ENCODE data around the gene GPC5. TPM values are rescaled to one million over a fixed set of nuclear protein-coding genes. Genes with fewer than 3 reads are reported as not detected.
"Not testable (repeated sequence)": the region's sequence is repeated elsewhere in the genome, so short reads cannot be mapped to it uniquely, and the experiment has no call there.

GPC5 gene
- total RNA-seq, 1 experiment from 2014 or later, result not detected

- DNase-seq (ENCODE audit: low read depth in 1 of 2, low spot score in 2 of 2), result no peak
- Histone ChIP-seq H3K36me3 (no peaks in the 10 kb centered on the region), H3K4me3 (no peak overlapping the region), H3K27me3 (replicated peaks) (no peaks in the 10 kb centered on the region), H3K4me1 (replicated peaks) (no peaks in the 10 kb centered on the region), H3K9me3 (replicated peaks) (no peaks in the 10 kb centered on the region), H3K27ac (no peak overlapping the region)
Observed at GRCh38 chr13:92255526-92255925, 857.1 kb downstream of the GPC5 start.

DNA sequence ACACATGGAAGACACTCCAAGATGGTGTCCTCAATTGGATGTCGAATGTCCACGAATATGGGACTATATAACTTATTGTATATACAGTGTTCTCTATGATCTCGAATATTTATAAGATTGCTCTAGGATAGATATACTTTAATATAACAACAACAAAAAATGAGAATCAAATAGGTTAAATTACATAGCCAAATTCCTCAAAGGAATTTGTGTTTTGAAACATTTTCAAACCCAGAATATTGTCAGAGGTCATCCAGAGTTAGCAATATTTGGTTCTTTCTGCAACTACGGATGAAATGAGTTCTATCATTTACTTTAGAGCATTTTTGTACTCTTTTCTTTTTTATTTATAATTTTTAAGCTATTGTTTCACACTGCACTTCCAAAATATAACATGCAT lies 857.8 kb downstream of the GPC5 start:
- H3K27ac ChIP-seq, result no peak overlapping the region
- no peaks in the 10 kb centered on the region for H3K4me1 ChIP-seq (replicated peaks)
- no peaks in the 10 kb centered on the region for H3K9me3 ChIP-seq (replicated peaks)
- no peaks in the 10 kb centered on the region for H3K36me3 ChIP-seq
- no peak for DNase-seq (ENCODE audit: low read depth in 1 of 2, low spot score in 2 of 2)
- no peaks in the 10 kb centered on the region for H3K27me3 ChIP-seq (replicated peaks)
- no peak overlapping the region for H3K4me3 ChIP-seq

- DNase-seq (ENCODE audit: low read depth in 1 of 2, low spot score in 2 of 2), result no peak
- Histone ChIP-seq H3K27ac (no peak overlapping the region), H3K4me1 (replicated peaks) (no peaks in the 10 kb centered on the region), H3K4me3 (no peak overlapping the region), H3K27me3 (replicated peaks) (no peaks in the 10 kb centered on the region), H3K36me3 (no peaks in the 10 kb centered on the region), H3K9me3 (replicated peaks) (no peaks in the 10 kb centered on the region)
Observed at GRCh38 chr13:92259046-92259445, 860.6 kb downstream of the GPC5 start.

- no peaks in the 10 kb centered on the region for H3K36me3 ChIP-seq
- no peaks in the 10 kb centered on the region for H3K27me3 ChIP-seq (replicated peaks)
- DNase-seq (ENCODE audit: low read depth in 1 of 2, low spot score in 2 of 2), result no peak
- no peaks in the 10 kb centered on the region for H3K4me1 ChIP-seq (replicated peaks)
- H3K27ac ChIP-seq, result no peak overlapping the region
- no peaks in the 10 kb centered on the region for H3K9me3 ChIP-seq (replicated peaks)
- no peak overlapping the region for H3K4me3 ChIP-seq
Observed at GRCh38 chr13:92259523-92259922, 861.1 kb downstream of the GPC5 start.

- no peak overlapping the region for H3K4me3 ChIP-seq
- no peaks in the 10 kb centered on the region for H3K9me3 ChIP-seq (replicated peaks)
- H3K27ac ChIP-seq, result no peak overlapping the region
- H3K4me1 ChIP-seq (replicated peaks), result no peaks in the 10 kb centered on the region
- no peak for DNase-seq (ENCODE audit: low read depth in 1 of 2, low spot score in 2 of 2)
- no peaks in the 10 kb centered on the region for H3K36me3 ChIP-seq
- H3K27me3 ChIP-seq (replicated peaks), result no peaks in the 10 kb centered on the region
Observed at GRCh38 chr13:92260363-92260762, 861.9 kb downstream of the GPC5 start.

GRCh38 chr13:92262100-92262788 lies 863.8 kb downstream of the GPC5 start:
- H3K4me1 ChIP-seq (replicated peaks), result no peaks in the 10 kb centered on the region
- H3K9me3 ChIP-seq (replicated peaks), result no peaks in the 10 kb centered on the region
- H3K36me3 ChIP-seq, result no peaks in the 10 kb centered on the region
- no peak for DNase-seq (ENCODE audit: low read depth in 1 of 2, low spot score in 2 of 2)
- H3K27me3 ChIP-seq (replicated peaks), result no peaks in the 10 kb centered on the region
- H3K4me3 ChIP-seq, result no peak overlapping the region
- no peak overlapping the region for H3K27ac ChIP-seq

DNA sequence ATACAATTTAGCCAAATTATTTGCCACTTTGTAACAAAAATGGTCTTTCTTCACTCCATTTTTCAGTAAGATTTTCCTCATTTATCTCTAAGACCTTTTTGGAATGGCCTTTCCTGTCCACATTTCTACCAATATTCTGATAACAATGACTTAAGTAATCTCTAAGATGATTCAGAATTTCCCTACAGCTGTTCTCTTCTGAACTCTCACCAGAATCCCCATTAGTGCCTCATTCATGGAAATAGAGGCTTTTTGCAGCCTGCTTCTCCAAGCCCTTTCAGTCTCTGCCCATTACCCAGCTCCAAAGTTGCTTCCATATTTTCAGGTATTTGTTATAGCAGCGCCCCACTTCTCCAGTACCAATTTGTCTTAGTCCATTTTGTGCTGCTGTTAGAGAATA lies 867.0 kb downstream of the GPC5 start:
- Histone ChIP-seq H3K36me3 (no peaks in the 10 kb centered on the region), H3K4me1 (replicated peaks) (no peaks in the 10 kb centered on the region), H3K27ac (no peak overlapping the region), H3K4me3 (no peak overlapping the region), H3K27me3 (replicated peaks) (no peaks in the 10 kb centered on the region), H3K9me3 (replicated peaks) (no peaks in the 10 kb centered on the region)
- no peak for DNase-seq (ENCODE audit: low read depth in 1 of 2, low spot score in 2 of 2)

DNA sequence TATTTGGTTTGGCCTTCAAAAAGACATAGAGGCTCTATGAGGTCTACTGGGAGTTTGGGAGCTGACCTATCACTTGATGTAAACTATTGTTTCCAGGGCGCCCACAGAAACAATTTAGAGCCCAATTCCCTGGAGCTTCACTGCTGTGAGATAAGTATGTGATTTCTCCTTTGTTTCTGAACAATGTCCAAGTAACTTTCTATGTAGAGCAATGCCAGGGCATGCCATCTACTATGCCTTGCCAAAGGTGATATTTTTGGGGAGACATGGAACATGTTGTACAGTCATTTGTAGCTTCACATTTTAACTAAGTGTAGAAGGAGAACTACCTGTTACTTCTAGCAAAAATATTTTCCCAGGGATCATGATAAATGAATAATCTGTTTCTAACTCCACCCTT lies 872.6 kb downstream of the GPC5 start:
- Histone ChIP-seq H3K4me1 (replicated peaks) (no peaks in the 10 kb centered on the region), H3K27ac (no peak overlapping the region), H3K36me3 (no peaks in the 10 kb centered on the region), H3K9me3 (replicated peaks) (no peaks in the 10 kb centered on the region), H3K4me3 (no peak overlapping the region), H3K27me3 (replicated peaks) (no peaks in the 10 kb centered on the region)
- DNase-seq (ENCODE audit: low read depth in 1 of 2, low spot score in 2 of 2), result no peak

- DNase-seq (ENCODE audit: low read depth in 1 of 2, low spot score in 2 of 2), result no peak
- H3K36me3 ChIP-seq, result no peaks in the 10 kb centered on the region
Observed at GRCh38 chr13:92272177-92272576, 873.8 kb downstream of the GPC5 start.

DNA sequence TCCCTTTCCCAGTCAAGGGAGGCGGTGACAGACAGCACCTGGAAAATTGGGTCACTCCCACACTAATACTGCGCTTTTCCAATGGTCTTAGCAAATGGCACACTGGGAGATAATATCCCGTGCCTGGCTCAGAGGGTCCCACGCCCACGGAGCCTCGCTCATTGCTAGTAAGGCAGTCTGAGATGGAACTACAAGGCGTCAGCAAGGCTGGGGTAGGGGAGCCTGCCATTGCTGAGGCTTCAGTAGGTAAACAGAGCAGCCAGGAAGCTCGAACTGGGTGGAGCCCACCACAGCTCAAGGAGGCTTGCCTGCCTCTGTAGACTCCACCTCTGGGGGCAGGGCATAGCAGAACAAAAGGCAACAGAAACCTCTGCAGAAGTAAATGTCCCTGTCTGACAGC lies 882.6 kb downstream of the GPC5 start:
- H3K9me3 ChIP-seq (replicated peaks); DNase-seq (ENCODE audit: low read depth in 1 of 2, low spot score in 2 of 2); H3K27ac ChIP-seq; H3K4me3 ChIP-seq; H3K36me3 ChIP-seq; H3K4me1 ChIP-seq (replicated peaks); H3K27me3 ChIP-seq (replicated peaks): not testable (repeated sequence)

More at GRCh38 chr13:92272177-92272576, 873.8 kb downstream of the GPC5 start:
- Histone ChIP-seq H3K27me3 (replicated peaks) (no peaks in the 10 kb centered on the region), H3K4me1 (replicated peaks) (no peaks in the 10 kb centered on the region), H3K9me3 (replicated peaks) (no peaks in the 10 kb centered on the region), H3K27ac (no peak overlapping the region), H3K4me3 (no peak overlapping the region)

- DNase-seq (ENCODE audit: low read depth in 1 of 2, low spot score in 2 of 2); H3K4me1 ChIP-seq (replicated peaks); H3K27ac ChIP-seq; H3K4me3 ChIP-seq; H3K36me3 ChIP-seq; H3K27me3 ChIP-seq (replicated peaks); H3K9me3 ChIP-seq (replicated peaks): not testable (repeated sequence)
Observed at GRCh38 chr13:92290718-92291307, 892.4 kb downstream of the GPC5 start.

GRCh38 chr13:92294533-92294932 lies 896.1 kb downstream of the GPC5 start:
- H3K27me3 ChIP-seq (replicated peaks); DNase-seq (ENCODE audit: low read depth in 1 of 2, low spot score in 2 of 2); H3K4me1 ChIP-seq (replicated peaks); H3K9me3 ChIP-seq (replicated peaks); H3K4me3 ChIP-seq; H3K27ac ChIP-seq; H3K36me3 ChIP-seq: not testable (repeated sequence)

GRCh38 chr13:92296154-92296671 lies 897.8 kb downstream of the GPC5 start:
- H3K4me1 ChIP-seq (replicated peaks); DNase-seq (ENCODE audit: low read depth in 1 of 2, low spot score in 2 of 2): not testable (repeated sequence)

DNA sequence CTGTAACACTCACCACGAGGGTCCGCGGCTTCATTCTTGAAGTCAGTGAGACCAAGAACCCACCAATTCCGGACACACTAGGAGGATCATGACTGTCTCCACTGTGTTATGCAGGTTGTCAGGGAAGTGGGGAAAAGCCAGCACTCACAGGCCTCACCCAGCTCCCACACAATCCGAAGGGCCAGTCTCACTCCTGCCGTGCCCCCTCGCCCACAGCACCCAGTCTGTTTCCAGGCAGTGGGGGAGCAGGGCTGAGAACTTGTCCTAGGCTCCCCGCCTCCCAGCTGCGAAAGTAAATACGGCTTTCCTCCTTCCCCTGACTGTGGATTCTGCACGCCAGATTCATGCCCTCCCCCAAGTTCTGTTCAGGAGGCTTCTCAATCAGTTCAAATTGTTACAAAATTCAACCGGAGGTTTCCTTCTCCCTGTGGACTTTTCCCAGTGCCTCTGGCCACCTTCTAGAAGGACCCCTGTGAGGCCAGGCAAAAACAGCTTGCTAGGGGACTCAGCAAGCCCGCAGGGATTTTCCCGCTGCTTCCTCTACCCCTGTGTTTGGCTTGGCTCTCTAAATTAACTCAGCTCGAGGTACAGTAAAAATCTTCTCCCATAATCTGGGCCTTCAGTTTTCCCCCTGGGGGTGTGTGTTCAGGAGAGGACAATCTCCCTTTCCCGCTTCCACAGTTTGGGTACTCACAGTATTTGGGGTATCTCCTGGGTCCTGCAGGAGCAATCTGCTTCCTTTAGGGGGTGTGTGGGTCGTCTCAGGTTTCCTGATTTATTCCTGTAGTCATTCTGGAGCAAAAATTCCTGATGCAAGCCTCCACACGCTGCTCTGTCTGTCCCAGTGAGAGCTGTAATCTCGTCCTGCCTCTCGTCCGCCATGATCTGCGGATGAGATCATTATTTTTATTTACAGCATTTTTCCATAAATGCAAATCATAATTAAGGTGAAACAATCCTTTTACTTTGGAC lies 899.8 kb downstream of the GPC5 start:
- Histone ChIP-seq H3K9me3 (replicated peaks) (no peaks in the 10 kb centered on the region), H3K4me1 (replicated peaks) (no peaks in the 10 kb centered on the region), H3K4me3 (no peak overlapping the region), H3K36me3 (no peaks in the 10 kb centered on the region), H3K27ac (no peak overlapping the region), H3K27me3 (replicated peaks) (peaks cover 6% of the 10 kb centered on the region; the same call in 1 of the 2 replicates)
- DNase-seq (ENCODE audit: low read depth in 1 of 2, low spot score in 2 of 2), result no peak

More at GRCh38 chr13:92296154-92296671, 897.8 kb downstream of the GPC5 start:
- not testable (repeated sequence) for H3K4me3 ChIP-seq; H3K27ac ChIP-seq; H3K36me3 ChIP-seq; H3K9me3 ChIP-seq (replicated peaks); H3K27me3 ChIP-seq (replicated peaks)

All from SJSA1 (cell line).